T1000 (cell line): ENCODE data around the gene EIF2AK3.
"Not testable (repeated sequence)": the region's sequence is repeated elsewhere in the genome, so short reads cannot be mapped to it uniquely, and the experiment has no call there.

Experiments used
- DNase-seq: peaks from one replicate; lab custom pipeline; 2025; ENCODE audit warnings: mixed read lengths; lab: John Stamatoyannopoulos, UW

Gene EIF2AK3

DNA sequence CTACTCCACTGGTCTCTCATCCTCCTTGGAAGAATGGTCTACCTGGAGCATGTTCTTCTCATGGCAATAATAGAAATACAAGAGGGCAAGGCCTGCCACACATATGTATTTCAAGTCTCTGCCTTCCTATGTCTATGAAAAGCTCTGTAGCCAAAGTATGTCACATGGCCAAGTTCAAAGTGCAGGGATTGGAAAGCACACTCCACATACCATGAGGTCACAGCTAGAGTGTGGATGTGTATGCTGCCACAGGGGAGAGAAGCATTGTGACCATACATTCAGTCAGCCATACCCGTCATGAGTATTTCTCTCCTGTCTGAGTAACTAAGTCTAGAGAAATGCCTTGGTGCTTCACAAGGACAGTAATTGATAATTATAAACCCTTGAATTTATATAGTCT is 8.8 kb upstream of the EIF2AK3 start:
- DNase-seq = no peak

DNA sequence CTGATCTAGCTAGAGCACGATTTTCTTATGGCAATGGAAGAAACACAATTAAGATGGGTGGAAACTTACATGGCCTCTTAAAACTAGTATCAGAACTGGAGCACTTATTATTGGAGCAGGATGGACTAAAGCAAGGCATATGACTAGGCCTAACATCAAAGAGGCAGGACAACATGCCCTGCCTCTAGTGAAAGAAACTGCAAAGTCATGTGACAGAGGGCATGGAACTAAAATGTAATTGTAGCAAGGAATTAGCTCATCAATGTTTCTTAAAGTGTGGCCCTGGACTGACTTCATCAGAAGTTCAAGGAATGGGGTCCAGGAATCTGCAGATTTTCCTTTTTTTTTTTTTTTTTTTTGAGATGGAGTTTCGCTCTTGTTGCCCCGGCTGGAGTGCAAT is 5.3 kb upstream of the EIF2AK3 start:
- no peak for DNase-seq

DNA sequence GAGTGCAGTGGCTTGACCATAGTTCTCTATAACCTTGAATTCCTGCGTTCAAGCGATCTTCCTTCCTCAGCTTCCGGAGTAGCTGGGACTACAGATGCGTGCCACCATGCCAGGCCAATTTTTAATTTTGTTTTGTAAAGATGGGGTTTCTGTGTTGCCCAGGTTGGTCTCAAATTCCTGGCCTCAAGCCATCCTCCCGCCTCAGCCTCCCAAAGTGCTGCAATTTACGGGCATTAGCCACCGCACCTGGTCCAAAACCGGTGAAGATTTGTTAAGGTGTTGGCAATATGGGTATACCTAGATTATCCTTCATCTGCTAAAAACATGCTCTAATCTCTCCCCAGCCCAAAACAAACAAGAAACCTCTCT is 1.3 kb upstream of the EIF2AK3 start:
- no peak for DNase-seq

DNA sequence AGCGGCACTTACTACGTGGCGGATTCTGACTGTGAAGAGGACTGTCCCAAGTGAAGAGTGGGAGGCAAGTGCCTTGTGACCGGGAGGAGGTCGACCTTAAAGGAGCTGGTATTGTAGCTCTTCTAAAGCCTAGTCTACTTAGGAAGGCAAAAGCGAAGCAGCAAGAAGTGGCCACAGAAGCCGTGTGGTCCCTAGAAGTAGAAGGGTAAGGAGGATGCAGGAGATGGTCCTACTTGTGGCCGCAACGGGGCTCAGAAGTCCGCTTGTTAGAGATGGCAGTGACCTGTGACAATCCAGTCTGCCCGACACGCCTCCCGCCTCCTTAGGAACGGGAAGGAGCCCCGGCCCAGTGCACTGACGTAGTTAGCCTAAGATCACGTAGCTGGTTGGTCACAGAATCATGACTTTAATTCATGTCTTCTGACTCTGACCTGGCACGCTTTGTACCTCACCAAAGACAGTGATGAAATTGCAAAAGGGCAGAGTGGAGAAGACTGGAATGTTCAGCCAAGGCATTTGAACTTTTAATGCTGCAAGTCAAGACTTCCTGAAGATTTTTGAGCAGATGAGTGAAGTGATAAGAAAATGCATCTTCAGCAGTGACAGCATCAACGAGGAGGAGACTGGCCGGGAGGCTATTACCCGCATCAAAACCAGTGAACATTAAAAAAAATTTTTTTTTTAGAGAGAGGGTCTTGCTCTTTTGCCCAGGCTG is 749 bp upstream of the EIF2AK3 start:
- DNase-seq = peak; percentile 85

DNA sequence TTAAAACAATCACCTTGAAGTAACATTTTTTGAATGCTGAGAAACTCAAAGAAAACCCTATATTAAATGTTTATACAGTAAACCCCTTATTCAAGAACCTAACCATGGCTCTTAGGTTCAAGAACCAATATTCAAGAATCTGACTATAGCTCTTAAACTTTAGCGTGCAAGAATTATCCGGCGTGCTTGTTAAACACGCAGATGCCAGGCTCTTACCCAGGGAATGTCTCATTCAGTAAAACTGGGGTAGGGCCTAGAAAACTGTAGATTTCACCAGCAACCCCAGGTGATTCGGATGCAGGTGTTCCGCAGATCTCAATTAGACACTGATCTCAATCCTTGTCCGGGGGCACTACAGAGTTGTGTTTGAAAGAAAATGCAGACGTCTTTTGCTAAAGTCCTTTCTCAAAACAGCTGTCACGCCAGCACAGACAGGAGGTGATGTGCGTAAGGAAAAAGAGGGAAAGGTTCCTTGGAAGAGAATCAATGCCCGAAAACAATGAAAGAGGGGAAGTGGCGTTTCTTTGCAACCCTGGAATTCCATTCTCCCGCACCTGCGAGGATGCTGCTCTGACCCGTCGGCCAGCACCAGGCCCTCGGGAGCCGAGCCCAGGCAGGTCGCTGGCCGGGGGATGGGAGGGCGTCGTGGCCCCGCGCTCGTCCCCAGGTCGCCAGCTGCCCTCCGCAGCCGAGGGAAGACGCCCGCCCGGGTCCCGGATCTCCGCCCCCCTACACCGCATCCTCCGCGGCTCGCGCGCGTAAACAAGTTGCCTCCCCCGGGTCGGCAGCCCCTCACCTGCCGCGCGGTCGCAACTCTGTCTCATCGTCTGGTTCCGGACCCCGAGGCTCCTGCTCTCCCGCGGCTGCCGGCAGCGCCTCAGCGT is 851 bp downstream of the EIF2AK3 start:
- DNase-seq = no peak

DNA sequence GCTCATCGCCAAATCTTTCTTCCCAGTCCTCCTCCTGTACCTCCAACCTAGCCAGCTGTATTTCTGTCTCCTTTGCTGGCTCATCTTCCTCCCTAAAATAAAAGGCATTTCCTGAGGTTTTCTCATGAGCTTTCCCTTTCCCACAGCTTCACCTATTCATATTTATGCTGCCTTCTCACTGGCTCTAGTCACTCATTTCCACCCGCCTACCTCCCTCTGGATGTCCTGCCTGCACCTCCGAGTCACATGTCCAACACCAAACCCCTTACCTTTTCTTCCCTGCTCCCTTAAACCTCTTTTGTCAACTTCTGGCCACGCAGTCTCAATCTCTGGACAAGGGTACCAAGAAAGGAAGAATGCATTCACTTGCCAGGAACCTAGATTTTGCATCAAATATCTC is 2.8 kb downstream of the EIF2AK3 start:
- DNase-seq = no peak

DNA sequence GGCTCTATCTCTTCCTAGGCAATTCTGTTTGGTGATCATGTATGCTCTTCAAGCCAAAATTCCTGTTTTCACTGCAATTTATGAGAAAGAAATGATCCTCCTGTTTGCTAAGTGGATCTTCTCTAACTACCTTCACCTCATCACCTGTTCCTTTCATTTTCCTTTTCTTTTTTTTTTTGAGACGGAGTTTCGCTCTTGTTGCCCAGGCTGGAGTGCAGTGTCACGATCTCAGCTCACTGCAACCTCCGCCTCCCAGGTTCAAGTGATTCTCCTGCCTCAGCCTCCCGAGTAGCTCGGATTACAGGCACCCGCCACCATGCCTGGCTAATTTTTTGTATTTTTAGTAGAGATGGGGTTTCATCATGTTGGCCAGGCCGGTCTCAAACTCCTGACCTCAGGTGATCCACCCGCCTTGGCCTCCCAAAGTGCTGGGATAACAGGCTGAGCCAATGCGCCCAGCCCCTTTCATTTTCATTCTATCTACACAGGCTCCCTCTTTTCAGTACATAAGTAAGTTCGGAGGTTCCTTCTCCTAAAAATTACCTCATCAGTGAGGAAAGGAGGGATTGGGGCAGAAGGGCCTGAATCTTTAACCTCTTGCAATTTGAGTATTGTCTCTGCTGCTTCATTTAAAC is 3.3 kb downstream of the EIF2AK3 start:
- not testable (repeated sequence) for DNase-seq

DNA sequence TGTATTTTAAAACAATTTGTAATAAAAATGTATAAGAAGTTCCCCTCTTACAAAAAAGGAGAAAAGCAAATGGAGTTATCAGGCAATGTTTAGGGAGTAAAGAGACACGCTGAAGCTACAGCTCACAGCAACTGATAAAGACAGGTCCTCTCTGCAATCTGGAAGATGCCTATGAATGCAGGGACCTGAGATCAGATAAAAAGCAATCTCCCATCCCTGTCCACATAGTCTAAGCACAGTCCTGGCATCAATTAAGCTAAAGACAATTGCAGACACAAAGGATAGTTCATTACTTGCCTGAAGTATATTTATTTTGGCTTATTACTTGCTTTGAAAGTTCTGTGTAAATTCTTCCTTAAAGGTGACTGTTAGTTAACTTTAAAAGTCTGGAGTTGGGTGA is 5.0 kb downstream of the EIF2AK3 start:
- DNase-seq = no peak

DNA sequence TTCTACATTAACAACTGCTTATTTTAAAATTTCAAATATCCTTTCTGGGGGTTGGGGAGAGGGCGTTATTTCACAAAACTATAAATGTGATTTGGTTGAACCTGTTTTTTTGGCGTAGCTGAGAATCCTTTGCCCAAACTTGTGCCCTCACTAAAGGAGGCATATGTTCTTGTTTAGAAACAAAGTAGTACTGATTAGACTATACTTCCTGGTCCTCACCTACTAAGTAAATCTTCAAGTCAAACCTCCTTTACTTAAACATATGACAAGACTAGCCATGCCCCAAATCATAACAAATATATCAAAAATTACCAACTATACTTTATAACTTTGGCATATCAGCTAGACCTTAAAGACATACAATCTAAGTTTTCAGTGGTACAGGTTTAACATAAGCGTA is 5.8 kb downstream of the EIF2AK3 start:
- no peak for DNase-seq

DNA sequence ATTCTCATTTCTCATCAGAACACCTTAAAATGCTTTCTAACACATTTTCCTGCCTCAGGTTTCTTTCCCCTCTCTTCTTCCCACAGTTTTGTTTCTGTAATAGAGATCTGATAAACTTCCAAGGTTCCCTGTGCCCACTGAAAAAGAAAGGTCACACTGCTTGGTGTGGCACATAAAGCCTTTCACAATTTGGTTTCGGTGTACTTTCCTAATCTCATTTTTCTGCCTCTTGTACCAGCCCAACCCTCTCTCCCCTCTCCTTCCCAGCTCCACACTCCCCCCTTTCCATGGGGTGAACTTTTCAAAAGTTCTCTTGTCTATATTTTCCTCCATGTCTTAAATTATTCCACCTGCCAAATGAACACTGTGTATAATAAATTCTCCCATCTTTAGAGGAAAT is 7.2 kb downstream of the EIF2AK3 start:
- no peak for DNase-seq

DNA sequence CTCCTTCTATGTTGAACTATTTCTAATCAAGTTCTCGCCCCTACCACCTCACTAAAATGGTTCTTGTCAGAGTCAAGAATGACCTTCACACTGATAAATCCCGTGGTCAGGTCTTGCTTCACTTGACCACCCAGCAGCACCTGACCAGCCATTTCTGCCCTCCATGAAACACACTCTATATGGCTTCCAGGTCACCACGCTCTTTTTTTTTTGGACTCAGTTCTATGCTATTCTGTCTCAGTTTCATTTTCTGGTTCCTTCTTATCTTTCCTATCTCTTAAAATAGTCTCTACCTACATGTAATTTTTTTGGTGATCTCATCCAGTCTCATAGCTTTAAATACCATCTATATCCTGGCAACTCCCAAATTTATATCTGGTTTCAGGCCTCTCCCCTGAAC is 11.4 kb downstream of the EIF2AK3 start:
- no peak for DNase-seq

DNA sequence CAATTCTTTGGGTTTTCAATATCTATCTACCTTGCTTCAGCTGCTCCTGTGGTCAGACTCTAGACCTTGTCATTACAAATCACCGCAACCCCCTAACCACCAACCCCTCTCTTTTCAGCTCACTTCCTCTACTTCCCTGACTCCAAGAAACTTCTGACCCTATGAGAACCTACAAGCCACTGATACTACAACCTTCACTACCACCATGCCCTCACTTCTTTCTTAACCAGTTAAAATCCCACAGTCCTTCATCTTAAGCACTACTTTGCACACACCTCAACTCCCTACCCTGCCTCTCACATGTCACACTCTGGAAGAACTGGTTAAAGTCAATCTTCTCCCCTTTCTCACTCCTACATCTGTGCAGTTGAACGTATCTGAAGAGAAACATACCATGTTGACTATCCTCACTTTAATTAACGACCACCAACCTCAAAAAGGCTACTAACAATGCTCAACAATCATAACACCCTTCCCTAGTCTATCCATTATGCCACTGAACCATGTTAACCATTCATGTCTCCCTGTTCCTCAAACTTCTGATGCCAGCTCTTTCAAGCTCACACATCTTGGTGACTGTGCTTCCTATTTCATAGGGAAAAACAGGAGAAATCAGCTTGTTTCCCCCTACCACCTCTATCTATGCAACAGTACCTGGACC is 12.6 kb downstream of the EIF2AK3 start:
- no peak for DNase-seq

DNA sequence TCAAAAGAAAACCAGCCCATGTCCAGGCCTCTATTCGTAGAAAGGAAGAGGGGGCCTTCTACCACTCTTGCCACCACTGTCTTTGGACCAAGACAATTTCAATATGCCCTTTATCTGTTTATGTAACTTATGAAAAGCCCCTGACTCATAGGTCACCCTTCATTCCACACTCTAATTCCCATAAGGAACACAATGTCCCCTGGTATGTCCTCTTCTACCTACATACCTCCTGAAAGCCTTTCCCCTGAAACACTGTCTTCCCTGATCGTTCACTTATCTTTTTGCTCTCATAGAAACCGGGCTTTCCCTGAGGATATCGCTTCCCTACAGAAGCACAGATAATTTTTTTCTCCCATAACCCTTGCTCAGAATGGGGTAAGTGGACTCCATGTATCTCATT is 13.3 kb downstream of the EIF2AK3 start:
- DNase-seq = no peak

DNA sequence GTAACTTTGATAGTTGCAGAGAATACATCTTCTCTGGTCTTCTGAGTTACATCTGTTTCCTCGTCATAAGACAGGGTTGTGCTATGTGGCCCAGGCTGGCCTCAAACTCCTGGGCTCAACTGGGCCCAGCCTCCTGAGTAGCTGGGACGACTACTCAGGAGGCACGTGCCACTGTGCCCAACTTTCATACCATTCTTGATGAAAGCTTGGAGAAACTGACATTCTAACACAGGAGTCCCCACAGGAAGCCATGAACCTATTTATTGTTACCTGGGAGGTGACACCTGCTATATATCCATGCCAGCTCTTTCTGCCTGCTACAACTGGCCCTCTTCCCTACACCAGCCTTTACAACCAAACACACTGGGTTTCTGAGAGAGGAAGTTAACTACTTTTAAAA is 19.1 kb downstream of the EIF2AK3 start:
- no peak for DNase-seq

DNA sequence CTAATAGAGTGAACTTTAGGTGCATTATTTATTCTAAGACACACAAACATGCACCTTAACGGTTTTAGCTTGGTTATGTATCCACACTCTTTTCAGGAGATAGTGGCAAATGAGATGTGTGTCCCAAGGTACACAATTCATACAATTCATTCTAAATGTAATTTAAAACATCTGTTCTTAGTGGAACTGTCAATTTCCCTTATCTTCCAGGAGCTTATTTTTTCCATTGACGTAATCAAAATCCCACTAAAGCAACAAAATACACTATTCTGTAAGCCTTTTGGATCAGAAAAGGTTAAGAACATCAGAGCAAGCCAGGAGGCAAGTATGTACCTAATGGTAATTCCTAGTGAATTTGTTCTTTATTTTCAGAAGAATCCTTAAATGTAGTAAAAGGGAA is 19.8 kb downstream of the EIF2AK3 start:
- DNase-seq = no peak

DNA sequence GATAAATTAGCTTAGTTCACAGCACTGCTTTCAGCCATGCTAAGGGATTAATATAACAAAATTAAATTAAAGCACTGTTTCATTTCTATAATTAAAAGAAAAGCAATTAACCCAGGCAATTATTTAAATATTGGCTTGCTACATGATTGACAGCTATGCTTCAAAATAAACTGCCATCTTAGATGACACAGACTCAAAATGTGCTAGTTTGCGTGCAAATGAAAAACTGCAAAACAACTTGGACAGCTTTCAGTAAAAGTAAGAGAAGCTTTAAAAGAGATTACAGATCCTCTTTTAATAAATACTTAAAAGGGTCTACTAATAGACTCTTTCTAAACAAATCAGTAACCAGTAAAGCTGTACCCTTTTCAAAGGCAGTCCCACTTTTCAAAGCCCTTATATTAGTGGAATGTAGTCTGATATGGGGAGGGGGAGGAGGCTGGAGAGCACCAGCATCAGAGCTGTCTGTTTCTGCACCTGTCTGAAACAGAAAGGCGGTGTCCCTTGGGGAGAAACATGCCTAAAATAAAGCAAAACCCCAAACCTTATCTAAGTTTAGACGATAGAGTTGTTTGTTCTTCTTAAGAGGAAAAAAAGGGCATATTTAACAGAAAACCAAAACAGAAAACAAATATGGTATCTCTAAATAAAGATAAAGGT is 20.8 kb downstream of the EIF2AK3 start:
- DNase-seq = no peak

DNA sequence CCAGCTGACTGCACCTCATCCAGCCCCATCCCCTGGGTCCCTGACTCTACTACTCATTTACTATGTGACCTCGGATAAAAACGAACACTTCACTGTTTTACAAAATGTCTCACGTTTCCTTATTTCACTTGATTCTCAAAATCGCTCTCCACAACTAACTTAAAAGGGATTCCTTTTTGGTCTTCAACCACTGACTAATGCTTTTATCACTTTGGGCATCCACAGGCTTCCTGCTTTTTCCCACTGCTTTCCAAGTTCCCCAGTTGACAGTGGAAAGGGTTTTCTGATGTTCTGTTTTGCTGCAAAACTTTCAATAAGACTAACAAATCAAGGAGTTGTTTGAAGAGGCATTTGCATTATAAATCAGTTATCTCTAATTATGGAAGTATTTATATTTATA is 24.1 kb downstream of the EIF2AK3 start:
- DNase-seq = no peak

DNA sequence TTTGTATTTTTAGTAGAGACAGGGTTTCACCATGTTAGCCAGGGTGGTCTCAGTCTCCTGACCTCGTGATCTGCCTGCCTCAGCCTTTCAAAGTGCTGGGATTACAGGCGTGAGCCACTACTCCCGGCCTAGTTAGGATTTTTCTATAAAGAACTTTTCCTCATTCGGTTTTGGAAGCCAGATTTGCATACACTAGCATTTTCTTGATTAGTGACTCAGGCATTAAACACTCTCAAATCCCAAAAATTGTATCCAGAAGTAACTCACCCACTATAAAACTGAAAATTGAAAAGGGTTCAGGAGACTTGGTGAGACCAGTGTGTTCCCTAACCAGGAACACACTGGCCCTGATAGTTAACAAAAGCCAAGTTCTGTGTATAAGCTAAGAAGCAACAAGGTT is 25.2 kb downstream of the EIF2AK3 start:
- DNase-seq = no peak

DNA sequence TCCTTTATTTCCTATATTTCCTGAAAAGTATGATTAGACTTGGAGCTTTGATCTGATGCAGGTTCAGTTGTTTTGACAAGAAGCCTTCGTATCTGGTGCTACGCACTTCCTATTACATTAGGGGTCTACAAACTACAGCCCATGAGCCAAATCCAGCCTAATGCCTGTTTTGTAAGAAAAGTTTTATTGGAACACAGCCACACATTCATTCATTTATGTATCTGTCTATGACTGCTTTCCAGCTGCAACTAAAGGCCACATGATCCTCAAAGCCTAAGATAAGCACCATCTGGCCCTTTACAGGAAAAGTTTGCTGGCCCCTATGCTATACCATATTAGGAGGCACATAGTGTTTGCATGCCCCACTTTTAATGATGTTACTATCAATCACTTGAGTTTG is 26.0 kb downstream of the EIF2AK3 start:
- no peak for DNase-seq

DNA sequence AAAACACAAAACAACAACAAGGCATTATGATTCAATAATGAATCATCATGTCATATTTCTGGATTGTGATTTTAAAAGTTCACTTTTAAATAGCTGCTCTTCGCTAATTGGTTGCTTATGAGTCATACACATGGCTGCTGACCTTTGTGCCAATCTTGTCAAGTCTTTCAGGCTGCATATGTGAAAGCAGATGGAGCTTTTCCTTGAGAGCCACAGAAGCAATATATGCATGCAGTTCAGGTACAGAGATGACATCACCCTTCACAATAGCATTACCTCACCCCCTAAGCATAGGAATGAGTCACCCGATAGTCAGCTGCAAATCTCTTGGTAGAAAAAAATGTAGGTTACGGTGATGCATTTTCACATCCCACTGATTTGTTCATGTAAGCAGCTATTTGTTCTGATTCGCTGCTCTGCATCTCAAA is 27.2 kb downstream of the EIF2AK3 start:
- peak; percentile 72 for DNase-seq

DNA sequence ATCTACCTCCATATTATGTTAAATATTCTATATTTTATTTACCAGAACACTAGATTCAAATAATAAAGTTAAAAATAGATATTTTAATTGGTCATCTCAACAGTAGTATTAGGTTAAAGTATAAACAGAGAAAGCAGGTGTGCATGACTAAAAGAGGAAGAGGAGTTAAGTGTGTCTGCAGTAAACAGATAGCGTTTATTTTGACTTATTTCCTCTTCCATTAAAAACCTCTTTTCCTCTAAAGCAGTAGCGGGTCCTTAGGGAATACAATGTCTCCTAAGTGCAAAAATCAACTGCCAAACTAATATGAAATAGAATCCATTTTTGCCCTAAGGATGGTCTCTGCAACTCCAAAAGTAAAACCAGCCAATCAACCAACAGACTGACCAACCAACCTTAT is 27.7 kb downstream of the EIF2AK3 start:
- no peak for DNase-seq

DNA sequence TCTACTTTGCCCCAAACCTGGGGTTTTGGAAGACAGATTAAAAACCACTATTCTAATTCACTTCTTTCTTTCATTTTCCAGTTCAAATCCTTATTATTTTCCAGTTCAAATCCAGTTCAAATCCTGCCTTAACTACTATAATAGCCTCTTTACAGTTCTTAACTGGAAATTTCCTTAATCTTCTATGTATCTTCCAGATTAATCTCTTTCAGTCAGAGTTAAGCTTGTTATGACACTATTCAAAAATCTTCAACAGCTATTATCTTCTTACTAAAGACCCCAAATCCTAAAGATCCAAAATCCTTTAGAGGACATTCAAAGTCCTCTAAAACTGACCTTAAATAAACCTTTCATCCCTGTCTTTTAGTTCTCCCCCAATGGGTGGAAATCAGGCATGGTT is 30.1 kb downstream of the EIF2AK3 start:
- DNase-seq = no peak
